Mucosa of rectum (tissue), 2 donors: ENCODE results near the gene ASRGL1.
"Not testable (repeated sequence)": the region's sequence is repeated elsewhere in the genome, so short reads cannot be mapped to it uniquely, and the experiment has no call there.

Source experiments
- H3K27ac ChIP-seq, 2 donors: one replicate each; pipeline ENCODE4 v1.7.0; 2013; ENCODE audit warnings: inconsistent platforms in 2 of 2, low read depth in 2 of 2, low read length in 2 of 2
- H3K27me3 ChIP-seq, 2 donors: one replicate each; pipeline ENCODE4 v1.7.0; 2013; ENCODE audit warnings: low read length in 2 of 2; ENCODE audit not compliant: control insufficient read depth in 2 of 2, insufficient read depth in 2 of 2
- H3K36me3 ChIP-seq, 2 donors: one replicate each; pipeline ENCODE4 v1.7.0; 2013; ENCODE audit warnings: low read length in 2 of 2; ENCODE audit not compliant: control insufficient read depth in 2 of 2, insufficient read depth in 2 of 2
- H3K4me1 ChIP-seq, 2 donors: one replicate each; pipeline ENCODE4 v1.7.0; 2013; ENCODE audit warnings: low read length in 2 of 2, mild to moderate bottlenecking in 1 of 2; ENCODE audit not compliant: control insufficient read depth in 2 of 2, insufficient read depth in 2 of 2
- H3K4me3 ChIP-seq, 2 donors: one replicate each; pipeline ENCODE4 v1.7.0; 2013; ENCODE audit warnings: low read length in 2 of 2
- H3K9ac ChIP-seq, 2 donors: one replicate each; pipeline ENCODE4 v1.7.0; 2013; ENCODE audit warnings: low read length in 2 of 2, low read depth in 1 of 2, mild to moderate bottlenecking in 1 of 2
- H3K9me3 ChIP-seq, 2 donors: one replicate each; pipeline ENCODE4 v1.7.0; 2013; ENCODE audit warnings: low read length in 2 of 2; ENCODE audit not compliant: control insufficient read depth in 2 of 2
- donor health status: healthy.
- donor health status: Normal muscosa, but diverticular disease.

Gene ASRGL1

GRCh38 chr11:62326719-62327118 is 10.5 kb upstream of the ASRGL1 start:
- H3K36me3 ChIP-seq, H3K27me3 ChIP-seq, H3K4me3 ChIP-seq, H3K9me3 ChIP-seq, H3K4me1 ChIP-seq, H3K9ac ChIP-seq: not testable (repeated sequence)
- H3K27ac ChIP-seq: peak overlapping the region in 1 of 2 donors; percentile 47

- not testable (repeated sequence) for H3K9ac ChIP-seq, H3K27me3 ChIP-seq, H3K9me3 ChIP-seq, H3K36me3 ChIP-seq, H3K4me1 ChIP-seq, H3K4me3 ChIP-seq
- H3K27ac ChIP-seq: peak overlapping the region in 1 of 2 donors; percentile 47
Observed at GRCh38 chr11:62327541-62327940, 9.7 kb upstream of the ASRGL1 start.

GRCh38 chr11:62331264-62331663 is 6.0 kb upstream of the ASRGL1 start:
- H3K4me1 ChIP-seq, H3K9me3 ChIP-seq, H3K27me3 ChIP-seq, H3K27ac ChIP-seq, H3K36me3 ChIP-seq, H3K9ac ChIP-seq, H3K4me3 ChIP-seq: not testable (repeated sequence)

DNA sequence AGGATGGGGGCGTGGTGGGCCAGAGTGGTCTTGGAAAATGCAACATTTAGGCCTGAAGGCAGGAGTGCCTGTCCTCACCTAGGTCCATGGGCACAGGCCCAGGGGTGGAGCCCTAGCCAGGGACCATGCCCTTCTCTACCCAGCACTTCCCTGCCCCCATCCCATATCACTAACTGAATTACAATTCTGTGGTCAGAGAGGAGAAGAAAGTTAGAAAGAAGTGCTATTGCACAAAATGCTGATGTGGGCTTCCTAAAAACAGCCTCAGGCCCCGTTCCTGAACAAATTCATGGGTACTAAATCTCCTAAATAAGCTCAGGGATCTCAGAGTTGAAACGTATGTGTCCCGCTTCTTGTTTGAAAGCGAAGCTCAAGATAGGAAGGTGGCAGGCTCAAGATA is 3.5 kb upstream of the ASRGL1 start:
- peaks cover 3 to 9% of the 10 kb centered on the region in 2 donors for H3K4me1 ChIP-seq
- no peaks in the 10 kb centered on the region for H3K27me3 ChIP-seq
- H3K27ac ChIP-seq: no peak overlapping the region
- no peak overlapping the region for H3K4me3 ChIP-seq
- no peaks in the 10 kb centered on the region for H3K9me3 ChIP-seq
- H3K9ac ChIP-seq: no peak overlapping the region
- H3K36me3 ChIP-seq: no peaks in the 10 kb centered on the region

GRCh38 chr11:62336949-62337302 is 322 bp upstream of the ASRGL1 start:
- Histone ChIP-seq H3K27ac (peak overlapping the region; percentile 48 to 64), H3K9ac (peak overlapping the region in 1 of 2 donors; percentile 80), H3K4me3 (peak overlapping the region; percentile 81 to 91)
- H3K27me3 ChIP-seq, H3K36me3 ChIP-seq, H3K9me3 ChIP-seq, H3K4me1 ChIP-seq: not testable (repeated sequence)

DNA sequence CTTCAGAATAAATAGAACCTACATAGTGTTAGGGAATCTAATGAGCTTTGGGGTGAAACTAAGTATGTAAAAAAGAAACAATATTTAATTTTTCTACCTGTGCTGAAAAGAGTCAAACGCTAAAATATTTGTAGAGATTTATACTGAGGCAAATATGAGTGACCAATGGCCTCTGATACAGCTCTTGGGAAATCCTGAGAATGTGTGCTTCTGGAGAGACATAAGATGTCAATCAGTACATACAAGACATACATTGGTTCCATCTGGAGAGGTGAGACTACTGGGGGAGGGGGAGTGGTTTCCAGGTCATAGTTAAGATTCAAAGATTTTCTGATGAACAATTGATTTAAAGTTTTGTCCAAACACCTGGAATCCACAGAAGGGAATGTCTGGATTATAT is 970 bp downstream of the ASRGL1 start:
- Histone ChIP-seq H3K27ac (no peak overlapping the region), H3K9ac (peak overlapping the region in 1 of 2 donors; percentile 80), H3K27me3 (no peaks in the 10 kb centered on the region), H3K9me3 (no peaks in the 10 kb centered on the region), H3K4me3 (peak overlapping the region; percentile 81 to 91), H3K4me1 (peaks cover 3 to 9% of the 10 kb centered on the region in 2 donors), H3K36me3 (peaks cover 0 to 1% of the 10 kb centered on the region in 2 donors)

DNA sequence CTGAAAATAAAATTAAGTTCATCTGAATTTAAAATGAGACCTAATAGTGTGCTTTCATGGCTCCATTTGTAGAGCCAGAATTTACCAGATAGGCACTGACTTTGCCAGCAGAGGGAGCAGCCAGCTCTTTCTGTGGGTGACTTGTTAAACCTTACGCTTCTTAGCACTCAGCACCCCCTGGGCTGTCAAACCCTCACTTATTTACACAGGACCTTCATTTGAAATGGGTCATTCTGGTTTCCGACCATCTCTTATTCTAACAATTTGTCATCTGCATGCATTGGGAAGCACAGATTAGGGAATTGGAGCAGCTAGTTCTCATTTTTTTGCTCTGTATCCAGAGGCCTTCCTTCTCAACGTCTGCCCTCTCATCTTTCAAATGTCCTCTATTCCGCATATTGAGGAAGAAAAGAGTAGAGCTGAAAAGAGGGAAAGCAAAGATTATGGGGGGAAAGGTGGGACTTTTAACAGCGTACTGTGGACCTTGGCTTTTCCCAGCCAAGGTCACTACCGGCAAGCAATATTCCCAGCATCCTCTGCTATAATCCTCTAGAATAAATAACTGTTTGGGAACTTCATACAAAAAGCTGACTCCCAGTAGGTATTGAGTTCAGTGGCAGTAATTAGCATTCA is 3.1 kb downstream of the ASRGL1 start:
- Histone ChIP-seq H3K27me3 (no peaks in the 10 kb centered on the region), H3K27ac (no peak overlapping the region), H3K4me1 (peaks cover 3 to 9% of the 10 kb centered on the region in 2 donors), H3K9me3 (no peaks in the 10 kb centered on the region), H3K4me3 (no peak overlapping the region), H3K36me3 (peaks cover 0 to 1% of the 10 kb centered on the region in 2 donors), H3K9ac (no peak overlapping the region)

DNA sequence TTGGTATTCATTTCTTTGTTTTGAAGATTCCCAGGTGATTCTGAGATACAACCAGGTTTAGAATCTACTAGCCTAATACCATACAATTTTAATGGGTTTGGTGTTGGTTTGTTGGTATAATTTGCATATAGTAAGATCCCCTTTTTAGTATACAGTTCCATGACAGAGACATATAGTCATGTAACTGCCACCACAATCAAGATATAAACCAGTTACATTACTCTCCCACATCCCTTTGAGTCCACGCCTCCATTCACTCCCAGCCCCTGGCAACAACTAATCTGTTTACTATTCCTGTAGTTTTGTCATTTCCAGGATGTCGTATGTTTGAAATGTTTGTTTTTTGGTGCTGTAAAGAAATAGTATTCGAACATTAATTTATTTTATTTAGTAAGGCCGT is 4.3 kb downstream of the ASRGL1 start:
- Histone ChIP-seq H3K9me3 (no peaks in the 10 kb centered on the region), H3K27ac (no peak overlapping the region), H3K4me3 (no peak overlapping the region), H3K36me3 (peaks cover 0 to 1% of the 10 kb centered on the region in 2 donors), H3K9ac (no peak overlapping the region), H3K27me3 (no peaks in the 10 kb centered on the region), H3K4me1 (peaks cover 8 to 11% of the 10 kb centered on the region in 2 donors)

DNA sequence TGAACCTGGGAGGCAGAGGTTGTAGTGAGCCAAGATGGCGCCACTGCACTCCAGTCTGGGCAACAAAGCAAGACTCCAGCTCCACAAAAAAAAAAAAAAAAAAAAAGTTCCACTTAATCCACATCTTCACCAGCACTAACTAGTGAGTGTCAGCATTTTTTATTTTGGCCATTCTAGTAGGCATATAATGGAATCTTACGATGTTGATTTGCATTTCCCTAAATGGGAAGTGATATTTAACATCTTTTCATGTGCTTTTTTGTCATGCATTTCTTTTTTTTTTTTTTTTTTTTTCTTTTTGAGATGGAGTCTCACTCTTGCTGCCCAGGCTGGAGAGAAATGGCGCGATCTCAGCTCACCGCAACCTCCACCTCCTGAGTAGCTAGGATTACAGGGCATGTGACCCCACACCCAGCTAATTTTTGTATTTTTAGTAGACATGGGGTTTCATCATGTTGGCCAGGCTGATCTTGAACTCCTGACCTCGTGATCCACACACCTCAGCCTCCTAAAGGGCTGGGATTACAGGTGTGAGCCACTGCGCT is 6.5 kb downstream of the ASRGL1 start:
- not testable (repeated sequence) for H3K9ac ChIP-seq, H3K4me3 ChIP-seq, H3K27me3 ChIP-seq, H3K4me1 ChIP-seq, H3K36me3 ChIP-seq, H3K9me3 ChIP-seq, H3K27ac ChIP-seq

GRCh38 chr11:62344210-62344609 is 7.0 kb downstream of the ASRGL1 start:
- Histone ChIP-seq H3K36me3 (peaks cover 0 to 1% of the 10 kb centered on the region in 2 donors), H3K27me3 (no peaks in the 10 kb centered on the region), H3K9me3 (no peaks in the 10 kb centered on the region), H3K9ac (no peak overlapping the region), H3K4me1 (peaks cover 2 to 5% of the 10 kb centered on the region in 2 donors), H3K4me3 (no peak overlapping the region), H3K27ac (no peak overlapping the region)
